Neuron (in vitro differentiated cells): Measurements from ENCODE around the gene CCDC182.

Source experiments
- H2AFZ ChIP-seq: one replicate; pipeline ENCODE4 v1.6.1; 2013; ENCODE audit warnings: low read depth, mild to moderate bottlenecking, inconsistent platforms, low read length, moderate library complexity
- H3K27me3 ChIP-seq: one replicate; pipeline ENCODE4 v1.6.1; 2013; ENCODE audit warnings: low read length; ENCODE audit not compliant: insufficient read depth
- H3K36me3 ChIP-seq: one replicate; pipeline ENCODE4 v1.6.1; 2013; ENCODE audit warnings: low read length; ENCODE audit not compliant: insufficient read depth
- H3K4me1 ChIP-seq: one replicate; pipeline ENCODE4 v1.6.1; 2013; ENCODE audit warnings: low read length; ENCODE audit not compliant: insufficient read depth
- H3K4me3 ChIP-seq: 2 replicates; pipeline ENCODE4 v1.5.1; 2013; ENCODE audit warnings: mild to moderate bottlenecking, low read length, moderate library complexity
- H3K9me3 ChIP-seq: one replicate; pipeline ENCODE4 v1.6.1; 2013; ENCODE audit warnings: low read length

The CCDC182 gene

GRCh38 chr17:57773557-57773956, 28.5 kb upstream of the CCDC182 start:
- no peaks in the 10 kb centered on the region for H3K4me1 ChIP-seq
- H3K27me3 ChIP-seq: no peaks in the 10 kb centered on the region
- no peaks in the 10 kb centered on the region for H3K9me3 ChIP-seq
- H3K4me3 ChIP-seq: no peak overlapping the region
- no peak overlapping the region for H2AFZ ChIP-seq
- no peaks in the 10 kb centered on the region for H3K36me3 ChIP-seq

GRCh38 chr17:57772774-57773173, 27.7 kb upstream of the CCDC182 start:
- H3K27me3 ChIP-seq: no peaks in the 10 kb centered on the region
- no peak overlapping the region for H2AFZ ChIP-seq
- no peaks in the 10 kb centered on the region for H3K36me3 ChIP-seq

GRCh38 chr17:57767561-57767960, 22.5 kb upstream of the CCDC182 start:
- Histone ChIP-seq H3K9me3 (no peaks in the 10 kb centered on the region), H3K36me3 (no peaks in the 10 kb centered on the region), H3K27me3 (no peaks in the 10 kb centered on the region), H3K4me1 (peaks cover 15% of the 10 kb centered on the region), H3K4me3 (no peak overlapping the region), H2AFZ (no peak overlapping the region)

More at GRCh38 chr17:57772774-57773173, 27.7 kb upstream of the CCDC182 start:
- no peak overlapping the region for H3K4me3 ChIP-seq
- no peaks in the 10 kb centered on the region for H3K9me3 ChIP-seq
- H3K4me1 ChIP-seq: no peaks in the 10 kb centered on the region

- no peaks in the 10 kb centered on the region for H3K9me3 ChIP-seq
Observed at GRCh38 chr17:57766318-57766943, 21.3 kb upstream of the CCDC182 start.

GRCh38 chr17:57762452-57763395, 17.6 kb upstream of the CCDC182 start:
- Histone ChIP-seq H3K9me3 (no peaks in the 10 kb centered on the region), H2AFZ (peak overlapping the region; percentile 12), H3K4me1 (peaks cover 41% of the 10 kb centered on the region), H3K27me3 (no peaks in the 10 kb centered on the region), H3K4me3 (peak overlapping the region; percentile 27), H3K36me3 (no peaks in the 10 kb centered on the region)

More at GRCh38 chr17:57766318-57766943, 21.3 kb upstream of the CCDC182 start:
- Histone ChIP-seq H2AFZ (no peak overlapping the region), H3K27me3 (no peaks in the 10 kb centered on the region), H3K4me3 (no peak overlapping the region), H3K4me1 (peaks cover 26% of the 10 kb centered on the region), H3K36me3 (no peaks in the 10 kb centered on the region)

GRCh38 chr17:57761887-57762286, 16.8 kb upstream of the CCDC182 start:
- H3K4me1 ChIP-seq: peaks cover 50% of the 10 kb centered on the region
- no peaks in the 10 kb centered on the region for H3K27me3 ChIP-seq
- H2AFZ ChIP-seq: peak overlapping the region; percentile 12
- H3K4me3 ChIP-seq: peak overlapping the region; percentile 27
- no peaks in the 10 kb centered on the region for H3K9me3 ChIP-seq
- H3K36me3 ChIP-seq: no peaks in the 10 kb centered on the region

- Histone ChIP-seq H3K27me3 (no peaks in the 10 kb centered on the region), H3K9me3 (no peaks in the 10 kb centered on the region), H3K36me3 (no peaks in the 10 kb centered on the region), H2AFZ (no peak overlapping the region), H3K4me1 (peaks cover 53% of the 10 kb centered on the region), H3K4me3 (no peak overlapping the region)
Observed at GRCh38 chr17:57760046-57760445, 14.9 kb upstream of the CCDC182 start.

- Histone ChIP-seq H3K36me3 (no peaks in the 10 kb centered on the region), H3K9me3 (no peaks in the 10 kb centered on the region), H3K4me3 (no peak overlapping the region), H3K27me3 (no peaks in the 10 kb centered on the region), H3K4me1 (peaks cover 47% of the 10 kb centered on the region), H2AFZ (no peak overlapping the region)
Observed at GRCh38 chr17:57758654-57759053, 13.6 kb upstream of the CCDC182 start.

GRCh38 chr17:57757735-57758134, 12.6 kb upstream of the CCDC182 start:
- no peak overlapping the region for H2AFZ ChIP-seq

GRCh38 chr17:57756951-57757350, 11.9 kb upstream of the CCDC182 start:
- Histone ChIP-seq H3K4me1 (peaks cover 32% of the 10 kb centered on the region), H3K36me3 (no peaks in the 10 kb centered on the region), H3K4me3 (no peak overlapping the region), H2AFZ (no peak overlapping the region), H3K27me3 (no peaks in the 10 kb centered on the region), H3K9me3 (no peaks in the 10 kb centered on the region)

More at GRCh38 chr17:57757735-57758134, 12.6 kb upstream of the CCDC182 start:
- H3K36me3 ChIP-seq: no peaks in the 10 kb centered on the region
- no peaks in the 10 kb centered on the region for H3K9me3 ChIP-seq
- H3K4me3 ChIP-seq: no peak overlapping the region
- peaks cover 39% of the 10 kb centered on the region for H3K4me1 ChIP-seq
- no peaks in the 10 kb centered on the region for H3K27me3 ChIP-seq

GRCh38 chr17:57755480-57756070, 10.5 kb upstream of the CCDC182 start:
- Histone ChIP-seq H2AFZ (no peak overlapping the region), H3K9me3 (no peaks in the 10 kb centered on the region), H3K4me1 (peaks cover 18% of the 10 kb centered on the region)

GRCh38 chr17:57752031-57752905, 7.2 kb upstream of the CCDC182 start:
- Histone ChIP-seq H3K36me3 (no peaks in the 10 kb centered on the region), H2AFZ (no peak overlapping the region), H3K9me3 (no peaks in the 10 kb centered on the region)

More at GRCh38 chr17:57755480-57756070, 10.5 kb upstream of the CCDC182 start:
- H3K27me3 ChIP-seq: no peaks in the 10 kb centered on the region
- no peaks in the 10 kb centered on the region for H3K36me3 ChIP-seq
- no peak overlapping the region for H3K4me3 ChIP-seq

More at GRCh38 chr17:57752031-57752905, 7.2 kb upstream of the CCDC182 start:
- Histone ChIP-seq H3K27me3 (no peaks in the 10 kb centered on the region), H3K4me3 (no peak overlapping the region), H3K4me1 (peaks cover 11% of the 10 kb centered on the region)
